GM19452 (cell line): ENCODE data around the gene CSTF1.
A peak's percentile ranks its signal among the peaks of the same experiment; 100 is the strongest.
"Not testable (repeated sequence)": the region's sequence is repeated elsewhere in the genome, so short reads cannot be mapped to it uniquely, and the experiment has no call there.

Experiments
- ATAC-seq: cut with Tn5 transposase; IDR thresholded peaks from one replicate; pipeline ENCODE4 v1.9.1; 2021; ENCODE audit not compliant: unreplicated experiment

The CSTF1 gene

DNA sequence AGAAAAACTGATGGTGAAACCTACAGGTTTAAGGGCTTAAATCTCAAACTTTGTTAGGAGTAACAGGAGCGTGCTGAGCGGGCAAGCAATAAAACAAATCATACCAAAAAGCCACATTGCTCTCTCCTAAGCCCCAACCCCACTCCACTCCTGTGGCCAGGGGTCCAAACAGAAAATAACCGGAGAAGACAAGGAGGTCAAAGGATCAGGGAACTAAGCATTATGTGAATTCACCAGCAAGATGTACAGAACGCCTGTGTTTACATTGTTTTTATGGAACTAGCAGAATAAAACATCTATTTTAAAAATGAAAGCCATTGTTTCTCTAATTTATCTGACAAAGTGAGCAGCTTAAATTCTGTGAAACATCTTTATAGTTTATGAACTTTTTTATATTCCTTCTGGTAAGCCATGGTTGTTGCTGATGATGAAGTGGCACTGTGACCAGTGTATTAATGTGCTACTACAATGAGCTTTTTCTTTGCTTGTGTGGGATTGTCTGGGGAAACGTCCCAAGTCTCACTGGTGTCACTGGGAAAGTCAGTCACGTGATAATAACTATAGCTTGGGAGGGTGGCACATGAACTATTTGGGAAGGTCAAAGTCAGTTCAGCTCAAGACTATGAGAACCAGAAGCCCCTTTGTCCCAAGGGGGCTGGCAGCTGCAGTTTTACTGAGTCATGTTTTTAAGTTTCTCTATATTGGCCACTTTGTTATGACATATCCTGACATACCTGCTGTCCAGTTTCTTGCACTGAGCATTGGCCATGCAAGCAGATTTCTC, 23.9 kb upstream of the CSTF1 start:
- no peak for ATAC-seq

GRCh38 chr20:56369179-56369578, 23.3 kb upstream of the CSTF1 start:
- no peak for ATAC-seq

DNA sequence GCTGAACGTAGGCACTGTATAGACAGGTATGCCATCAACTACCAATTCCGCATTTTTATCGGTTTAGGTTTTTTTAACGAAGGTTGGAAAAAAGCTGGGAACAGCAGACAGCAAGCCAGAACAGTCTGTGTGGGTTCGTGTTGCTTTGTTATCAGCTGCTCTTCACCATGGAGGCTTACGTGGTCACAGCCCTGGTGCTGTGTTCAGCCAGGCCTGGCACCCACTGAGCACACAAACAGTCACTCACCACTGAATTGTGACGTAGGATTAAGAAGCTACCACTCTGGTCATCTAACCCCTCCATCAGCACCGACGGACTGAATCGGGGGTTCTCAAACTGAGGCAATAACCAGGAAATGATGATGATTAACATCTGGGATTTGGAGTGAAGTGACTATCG, 20.5 kb upstream of the CSTF1 start:
- no peak for ATAC-seq

- ATAC-seq, result no peak
These were observed 19.6 kb upstream of the CSTF1 start for GRCh38 chr20:56372850-56373249.

DNA sequence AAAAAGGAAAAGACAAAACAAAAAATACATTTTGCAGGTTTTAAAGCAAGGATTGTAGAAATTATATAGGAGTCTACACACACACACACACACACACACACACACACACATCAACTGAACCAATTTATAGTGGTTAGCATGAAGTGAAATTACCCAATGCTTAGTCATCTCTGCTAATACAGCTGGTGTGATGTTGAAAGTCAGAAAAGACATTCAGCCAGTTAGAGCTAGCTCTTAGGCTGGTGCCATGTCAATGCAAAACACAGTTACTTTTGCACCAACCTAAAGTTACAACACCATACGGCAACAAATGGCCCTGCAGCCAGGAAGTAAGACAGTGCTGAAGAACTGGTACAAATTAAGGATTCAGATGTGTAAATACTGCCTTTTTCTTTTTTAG, 18.5 kb upstream of the CSTF1 start:
- ATAC-seq, result peak; percentile 49

- no peak for ATAC-seq
These were observed 16.1 kb upstream of the CSTF1 start for GRCh38 chr20:56376331-56376730.

DNA sequence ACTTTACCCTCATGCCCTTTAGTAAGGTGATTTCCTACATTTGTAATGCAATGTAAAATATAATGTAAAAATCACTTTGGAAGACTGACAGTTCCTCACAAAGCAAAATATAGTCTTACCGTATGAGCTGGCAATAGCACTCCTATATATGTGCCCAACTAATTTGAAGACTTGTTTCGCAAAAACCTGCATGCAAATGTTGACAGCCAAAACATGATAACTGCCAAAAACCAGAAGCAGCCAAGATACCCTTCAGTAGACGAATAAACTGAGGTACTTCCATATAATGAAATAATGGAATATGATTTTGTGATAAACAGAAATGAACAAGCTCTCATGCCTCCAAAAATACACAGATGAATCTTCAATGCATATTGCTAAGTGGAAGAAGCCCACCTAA, 14.1 kb upstream of the CSTF1 start:
- ATAC-seq, result no peak

DNA sequence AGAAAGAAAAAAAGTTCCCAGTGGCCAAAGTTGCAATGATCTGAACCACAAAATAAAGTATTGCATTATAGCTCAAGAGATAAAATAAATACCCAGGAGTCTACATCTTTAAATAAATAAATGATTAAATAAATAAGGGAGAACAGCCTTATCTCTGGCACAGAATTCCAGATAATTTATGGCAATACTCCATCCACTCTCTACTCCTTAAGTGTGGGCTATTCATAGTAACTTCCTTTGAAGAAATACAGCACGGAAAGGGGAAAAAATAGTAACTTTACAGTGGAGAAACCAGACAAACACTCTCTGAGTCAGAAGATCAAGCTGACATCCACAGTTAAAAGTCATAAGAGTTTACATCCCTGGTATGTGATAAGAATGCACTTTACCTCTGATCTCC, 12.1 kb upstream of the CSTF1 start:
- ATAC-seq, result no peak

DNA sequence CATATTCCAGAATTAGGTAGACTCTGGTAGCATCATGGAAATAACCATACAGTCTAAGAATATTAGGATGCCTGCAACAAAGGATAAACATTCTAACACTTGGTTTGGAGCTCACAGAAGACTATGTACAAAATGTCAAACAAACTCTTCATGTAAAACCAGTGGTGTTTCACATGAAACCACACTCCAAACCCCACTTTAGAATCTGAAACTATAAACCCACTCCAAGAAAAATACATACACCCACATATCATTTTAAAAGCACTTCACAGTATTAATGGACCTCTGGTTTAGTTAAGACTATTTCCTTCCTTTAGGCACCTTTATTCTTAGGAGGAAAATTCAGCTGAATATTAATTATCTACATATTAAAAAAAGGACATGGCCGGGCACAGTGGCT, 10.9 kb upstream of the CSTF1 start:
- no peak for ATAC-seq

DNA sequence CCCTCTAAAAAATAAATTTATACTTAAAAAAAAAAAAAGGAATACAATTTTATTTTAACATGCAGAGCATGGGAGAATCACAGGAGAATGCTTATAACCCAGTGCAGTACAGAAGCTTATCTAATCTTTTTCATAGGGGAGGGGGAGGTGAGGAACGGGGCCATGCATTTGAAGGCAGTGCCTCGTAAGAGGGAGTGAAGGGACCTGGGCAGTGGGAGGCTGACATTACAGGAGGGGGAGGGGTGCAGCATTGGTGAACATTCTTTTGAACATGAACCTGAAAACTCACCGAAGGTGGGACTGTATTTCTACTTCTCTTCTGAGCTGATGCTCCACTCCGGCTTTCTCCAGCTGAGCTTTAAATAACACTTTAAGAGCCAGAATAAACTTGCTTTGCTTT, 9.7 kb upstream of the CSTF1 start:
- no peak for ATAC-seq

- no peak for ATAC-seq
These were observed 9.1 kb upstream of the CSTF1 start for GRCh38 chr20:56383334-56383733.

DNA sequence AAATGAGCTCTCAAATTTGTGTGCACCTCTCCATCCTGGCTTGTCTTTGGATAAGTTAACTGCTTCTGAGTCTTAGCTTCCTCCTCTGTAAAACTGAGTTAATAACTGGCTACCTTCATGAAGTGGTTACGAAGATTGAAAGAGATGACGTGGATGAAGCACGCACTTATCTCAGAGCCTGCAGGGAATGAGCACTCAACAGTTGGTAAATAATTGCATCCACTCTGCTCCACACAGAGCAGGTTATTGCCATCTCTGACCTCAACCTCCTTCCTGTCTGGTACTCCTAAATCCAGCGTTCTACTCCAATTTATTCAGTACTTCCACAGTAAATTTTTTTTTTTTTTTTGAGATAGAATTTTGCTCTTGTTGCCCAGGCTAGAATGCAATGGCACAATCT, 7.3 kb upstream of the CSTF1 start:
- no peak for ATAC-seq

DNA sequence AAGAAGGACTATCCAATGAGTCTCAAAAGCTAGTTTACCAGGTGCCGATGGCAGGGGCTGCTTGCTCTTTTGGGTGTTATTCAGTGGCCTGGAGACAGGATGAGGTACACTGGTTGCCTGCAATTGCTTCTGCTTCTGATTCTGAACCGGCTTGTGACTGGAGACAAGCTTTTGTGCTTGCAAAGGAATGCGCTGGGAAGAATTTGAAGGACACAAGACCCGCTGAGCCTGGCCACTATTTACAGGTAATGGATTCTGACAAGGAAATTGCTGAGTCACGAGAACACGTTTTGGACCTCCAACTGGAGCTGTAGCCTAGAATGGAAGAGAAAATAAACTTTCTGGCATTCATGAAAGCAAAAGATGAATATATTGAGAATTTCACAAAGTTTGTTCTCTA, 6.2 kb upstream of the CSTF1 start:
- ATAC-seq, result no peak

GRCh38 chr20:56388882-56389281, 3.6 kb upstream of the CSTF1 start:
- ATAC-seq, result no peak

- ATAC-seq, result no peak
These were observed 2.6 kb upstream of the CSTF1 start for GRCh38 chr20:56389807-56390206.

DNA sequence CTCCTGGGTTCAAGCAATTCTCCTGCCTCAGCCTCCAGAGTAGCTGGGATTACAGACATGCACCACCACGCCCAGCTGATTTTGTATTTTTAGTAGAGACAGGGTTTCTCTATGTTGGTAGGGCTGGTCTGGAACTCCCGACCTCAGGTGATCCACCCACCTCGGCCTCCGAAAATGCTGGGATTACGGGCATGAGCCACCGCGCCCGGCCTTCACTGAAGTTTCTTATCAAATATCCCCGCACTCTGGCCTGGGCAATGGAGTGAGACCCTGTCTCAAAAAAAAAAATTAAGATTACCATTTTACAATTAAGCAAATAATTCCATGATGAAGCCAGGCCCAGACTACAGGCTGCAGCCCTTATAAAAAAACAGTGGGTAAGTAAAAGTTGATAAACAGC, 2.0 kb upstream of the CSTF1 start:
- ATAC-seq, result not testable (repeated sequence)

- ATAC-seq, result no peak
These were observed 1.4 kb upstream of the CSTF1 start for GRCh38 chr20:56391037-56391436.

- ATAC-seq, result peak; percentile 37
These were observed 781 bp upstream of the CSTF1 start for GRCh38 chr20:56391596-56392131.

DNA sequence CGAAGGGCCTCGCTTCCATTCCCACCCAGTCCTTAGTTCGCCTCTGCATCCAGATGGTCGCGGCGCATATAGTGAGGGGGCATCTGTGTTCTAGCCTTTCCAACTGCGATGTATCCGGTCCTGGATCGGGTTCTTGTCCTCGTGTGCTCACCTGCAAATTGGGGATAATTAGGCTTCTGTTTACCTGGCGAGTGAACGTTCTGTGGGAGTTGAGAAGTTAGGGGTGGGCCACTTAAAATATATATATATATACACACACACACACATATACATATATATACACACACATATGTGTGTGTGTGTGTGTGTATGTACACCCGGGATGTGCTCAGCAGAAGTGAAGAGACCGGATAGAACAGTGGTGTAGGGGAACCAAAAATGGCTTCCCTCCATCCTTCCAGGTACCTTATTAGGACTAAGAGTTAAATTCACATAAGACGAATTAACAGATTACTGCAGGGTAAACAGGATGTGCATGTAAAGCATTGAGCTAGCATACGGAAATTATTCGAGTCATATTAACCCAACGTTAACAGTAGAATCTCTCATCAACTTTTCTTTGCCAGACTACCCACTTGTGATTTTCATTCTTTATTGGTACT, 537 bp downstream of the CSTF1 start:
- no peak for ATAC-seq

DNA sequence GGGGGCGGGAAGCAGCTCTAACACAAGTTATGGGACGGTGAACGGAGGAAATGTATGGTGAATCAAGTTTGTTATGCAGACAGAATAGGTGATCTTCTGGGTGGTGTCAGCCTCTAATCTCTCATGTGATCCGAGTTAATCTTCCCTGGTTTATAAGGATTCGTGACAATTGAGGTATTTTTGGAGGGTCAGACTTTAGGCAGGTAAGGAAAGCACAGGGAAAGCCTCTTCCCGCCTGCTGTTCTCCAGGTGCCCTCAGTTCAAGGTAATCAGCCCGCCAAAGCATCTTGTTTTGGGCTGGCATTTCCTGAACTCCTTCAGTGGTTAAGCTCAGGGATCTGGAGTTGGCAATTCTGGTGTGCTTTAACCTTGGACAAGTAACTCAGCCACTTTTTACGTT, 1.2 kb downstream of the CSTF1 start:
- no peak for ATAC-seq

GRCh38 chr20:56395166-56395565, 2.7 kb downstream of the CSTF1 start:
- no peak for ATAC-seq

DNA sequence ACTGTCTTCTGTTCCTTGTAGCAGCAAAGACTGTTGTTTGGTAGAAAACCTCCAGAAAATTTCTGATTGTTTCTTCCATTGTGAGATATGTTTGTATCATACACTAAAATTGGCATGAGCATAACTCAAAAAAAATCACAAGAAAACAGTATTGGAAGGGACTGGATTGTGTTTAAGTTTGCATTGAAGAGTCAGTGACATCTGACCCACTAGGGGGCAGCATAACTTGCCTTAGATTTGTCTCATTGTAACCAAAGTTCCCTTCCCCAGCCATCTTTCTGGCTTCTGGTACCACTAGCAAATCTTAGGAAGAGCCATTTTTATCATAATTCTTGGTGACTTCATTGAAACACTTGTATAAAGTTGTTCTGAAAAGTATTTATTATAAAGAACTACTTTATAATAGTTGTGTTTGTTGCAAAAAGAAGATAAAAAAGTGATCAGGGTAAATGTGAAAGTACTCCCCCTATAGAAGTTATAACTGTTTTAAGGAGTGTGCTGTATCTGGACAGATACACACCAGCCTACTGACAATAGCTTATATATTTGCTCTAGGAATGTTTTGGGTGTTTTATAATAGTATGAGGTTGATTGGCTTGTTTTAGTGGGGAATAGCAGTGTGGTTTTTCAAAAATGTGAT, 7.7 kb downstream of the CSTF1 start:
- peak; percentile 67 for ATAC-seq
